ENCODE measurements around the gene ITGB8.

DNA sequence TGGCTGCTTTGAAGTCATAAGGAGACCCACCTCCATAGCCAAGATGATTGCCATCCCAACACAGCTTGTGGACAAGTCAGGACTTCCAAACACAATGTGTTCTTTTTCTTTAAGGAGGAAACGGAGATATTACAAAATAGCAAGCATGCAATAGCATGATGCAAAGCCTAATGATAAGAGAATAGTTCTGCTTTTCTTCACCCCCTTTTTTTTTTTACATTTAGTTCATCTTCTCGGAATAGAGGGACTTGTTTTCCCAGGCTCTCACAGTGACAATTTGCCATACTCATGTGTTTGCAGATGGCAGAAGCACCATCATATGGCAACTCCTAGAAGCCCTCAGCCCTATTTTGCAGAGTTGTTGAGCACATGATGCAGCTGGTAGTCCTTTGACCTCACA lies 119.8 kb downstream of the ITGB8 start:
- TF ChIP-seq, protein P1, sequence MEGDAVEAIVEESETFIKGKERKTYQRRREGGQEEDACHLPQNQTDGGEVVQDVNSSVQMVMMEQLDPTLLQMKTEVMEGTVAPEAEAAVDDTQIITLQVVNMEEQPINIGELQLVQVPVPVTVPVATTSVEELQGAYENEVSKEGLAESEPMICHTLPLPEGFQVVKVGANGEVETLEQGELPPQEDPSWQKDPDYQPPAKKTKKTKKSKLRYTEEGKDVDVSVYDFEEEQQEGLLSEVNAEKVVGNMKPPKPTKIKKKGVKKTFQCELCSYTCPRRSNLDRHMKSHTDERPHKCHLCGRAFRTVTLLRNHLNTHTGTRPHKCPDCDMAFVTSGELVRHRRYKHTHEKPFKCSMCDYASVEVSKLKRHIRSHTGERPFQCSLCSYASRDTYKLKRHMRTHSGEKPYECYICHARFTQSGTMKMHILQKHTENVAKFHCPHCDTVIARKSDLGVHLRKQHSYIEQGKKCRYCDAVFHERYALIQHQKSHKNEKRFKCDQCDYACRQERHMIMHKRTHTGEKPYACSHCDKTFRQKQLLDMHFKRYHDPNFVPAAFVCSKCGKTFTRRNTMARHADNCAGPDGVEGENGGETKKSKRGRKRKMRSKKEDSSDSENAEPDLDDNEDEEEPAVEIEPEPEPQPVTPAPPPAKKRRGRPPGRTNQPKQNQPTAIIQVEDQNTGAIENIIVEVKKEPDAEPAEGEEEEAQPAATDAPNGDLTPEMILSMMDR (conservative IDR thresholded peaks at IDR 0.05), result no peak
- no peak for TF ChIP-seq ZFX (IDR thresholded peaks at IDR 0.05)

All from C4-2B (cell line).